Gastrocnemius medialis (tissue), 4 donors: Measurements from ENCODE around the gene CEPT1.

Experiments
- POLR2A ChIP-seq, 2 donors: fragments of 450-650 bp; IDR thresholded peaks; one replicate each; pipeline ENCODE4 v1.6.1; 2017; ENCODE audit warnings: antibody characterized with exemption in 2 of 2, mild to moderate bottlenecking in 2 of 2, moderate library complexity in 2 of 2
- TF ChIP-seq, protein P1 (sequence below), 5 experiments: fragments of 450-650 bp in 3 of 5; fragments of 200-600 bp in 2 of 5; sonication (generic) in 2 of 5; IDR thresholded peaks in 4 of 5; conservative IDR thresholded peaks in 1 of 5; 1 replicate in 4 of 5; 2 replicates in 1 of 5; pipeline ENCODE4 v1.5.1; 2016 to 2019; ENCODE audit warnings: antibody characterized with exemption in 5 of 5, mild to moderate bottlenecking in 3 of 5, moderate library complexity in 3 of 5

DNA sequence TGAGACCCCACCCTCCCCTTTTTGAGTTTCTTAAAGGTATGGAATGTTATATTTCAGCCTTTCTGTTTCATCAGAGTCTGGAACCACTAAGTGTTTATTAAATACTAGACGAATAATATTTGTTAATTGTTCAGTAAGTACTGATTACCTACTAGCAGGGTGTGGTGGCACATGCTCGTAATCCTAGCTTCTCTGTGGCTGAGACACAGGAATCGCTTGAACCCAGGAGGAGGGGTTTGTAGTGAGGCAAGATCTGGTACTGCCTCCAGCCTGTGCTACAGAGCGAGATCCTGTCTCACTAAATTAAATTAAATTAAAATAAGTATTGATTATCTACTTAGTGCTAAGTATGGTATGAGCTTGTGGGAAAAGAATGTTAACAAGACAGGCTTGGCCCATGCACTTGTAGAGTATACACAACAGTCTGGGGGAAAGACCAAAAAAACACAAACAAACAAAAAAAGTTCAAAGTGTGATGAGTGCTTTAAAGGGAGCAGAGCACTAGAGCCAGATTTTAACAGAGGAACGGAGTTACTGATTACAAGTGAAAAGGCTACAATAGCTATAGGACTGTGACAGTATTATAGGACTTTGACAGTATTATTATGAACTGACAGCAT is 2.4 kb downstream of the CEPT1 start:
- TF ChIP-seq, protein P1, sequence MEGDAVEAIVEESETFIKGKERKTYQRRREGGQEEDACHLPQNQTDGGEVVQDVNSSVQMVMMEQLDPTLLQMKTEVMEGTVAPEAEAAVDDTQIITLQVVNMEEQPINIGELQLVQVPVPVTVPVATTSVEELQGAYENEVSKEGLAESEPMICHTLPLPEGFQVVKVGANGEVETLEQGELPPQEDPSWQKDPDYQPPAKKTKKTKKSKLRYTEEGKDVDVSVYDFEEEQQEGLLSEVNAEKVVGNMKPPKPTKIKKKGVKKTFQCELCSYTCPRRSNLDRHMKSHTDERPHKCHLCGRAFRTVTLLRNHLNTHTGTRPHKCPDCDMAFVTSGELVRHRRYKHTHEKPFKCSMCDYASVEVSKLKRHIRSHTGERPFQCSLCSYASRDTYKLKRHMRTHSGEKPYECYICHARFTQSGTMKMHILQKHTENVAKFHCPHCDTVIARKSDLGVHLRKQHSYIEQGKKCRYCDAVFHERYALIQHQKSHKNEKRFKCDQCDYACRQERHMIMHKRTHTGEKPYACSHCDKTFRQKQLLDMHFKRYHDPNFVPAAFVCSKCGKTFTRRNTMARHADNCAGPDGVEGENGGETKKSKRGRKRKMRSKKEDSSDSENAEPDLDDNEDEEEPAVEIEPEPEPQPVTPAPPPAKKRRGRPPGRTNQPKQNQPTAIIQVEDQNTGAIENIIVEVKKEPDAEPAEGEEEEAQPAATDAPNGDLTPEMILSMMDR (IDR thresholded peaks at IDR 0.05 in 4 of 5, conservative IDR thresholded peaks at IDR 0.05 in 1 of 5) = no peak
- no peak for TF ChIP-seq POLR2A (IDR thresholded peaks at IDR 0.05)
